NCI-H748 treated with DMSO at 0.1 percent for 48 hours (cell line): ENCODE data around the gene HEATR1.
"Not testable (repeated sequence)": the region's sequence is repeated elsewhere in the genome, so short reads cannot be mapped to it uniquely, and the experiment has no call there.

Experiments
- DNase-seq: peaks from one replicate; lab custom pipeline; 2025; lab: John Stamatoyannopoulos, UW

The HEATR1 gene

GRCh38 chr1:236603991-236604904, at the start of gene HEATR1:
Gene HEATR1 (minus strand): TSS chr1:236604516. CDS start chr1:236604095, 421 bp downstream.
- DNase-seq = peak; percentile 53

GRCh38 chr1:236645016-236645680, 40.8 kb upstream of the HEATR1 start:
- DNase-seq = no peak

GRCh38 chr1:236642763-236643162, 38.4 kb upstream of the HEATR1 start:
- no peak for DNase-seq

GRCh38 chr1:236639686-236640085, 35.4 kb upstream of the HEATR1 start:
- no peak for DNase-seq

- DNase-seq = no peak
These were observed 34.6 kb upstream of the HEATR1 start for GRCh38 chr1:236638945-236639344.

GRCh38 chr1:236636017-236636416, 31.7 kb upstream of the HEATR1 start:
- DNase-seq = no peak

- no peak for DNase-seq
These were observed 23.6 kb upstream of the HEATR1 start for GRCh38 chr1:236627727-236628408.

- no peak for DNase-seq
These were observed 19.3 kb upstream of the HEATR1 start for GRCh38 chr1:236623371-236624166.

- no peak for DNase-seq
These were observed 18.1 kb upstream of the HEATR1 start for GRCh38 chr1:236622407-236622806.

- no peak for DNase-seq
These were observed 15.1 kb upstream of the HEATR1 start for GRCh38 chr1:236619398-236619797.

GRCh38 chr1:236618507-236618906, 14.2 kb upstream of the HEATR1 start:
- DNase-seq = no peak

GRCh38 chr1:236615399-236616148, 11.3 kb upstream of the HEATR1 start:
- DNase-seq = no peak

- no peak for DNase-seq
These were observed 8.0 kb upstream of the HEATR1 start for GRCh38 chr1:236612349-236612748.

- DNase-seq = peak; percentile 3
These were observed 4.8 kb upstream of the HEATR1 start for GRCh38 chr1:236608930-236609726.

GRCh38 chr1:236607597-236607996, 3.3 kb upstream of the HEATR1 start:
- not testable (repeated sequence) for DNase-seq

- DNase-seq = no peak
These were observed 840 bp upstream of the HEATR1 start for GRCh38 chr1:236604905-236605806.

- DNase-seq = no peak
These were observed 2.1 kb downstream of the HEATR1 start for GRCh38 chr1:236602171-236602570.

GRCh38 chr1:236590553-236591150, 13.7 kb downstream of the HEATR1 start:
- DNase-seq = no peak

GRCh38 chr1:236589531-236589930, 14.8 kb downstream of the HEATR1 start:
- DNase-seq = no peak
